Fibroblast of pulmonary artery (primary cell): ENCODE measurements around the gene ARL8A.

ENCODE experiments used
- DNase-seq: peaks from one replicate; pipeline ENCODE4 v3.0.0-alpha.2; 2010; ENCODE audit warnings: low read depth
- H3K4me3 ChIP-seq: replicated peaks from 2 replicates; pipeline ENCODE4 v1.5.1; 2011; ENCODE audit warnings: low read depth, mild to moderate bottlenecking, control low read depth, low read length, moderate library complexity
- TF ChIP-seq, protein P1 (sequence below): IDR thresholded peaks from 2 replicates; pipeline ENCODE4 v1.5.1; 2011; ENCODE audit warnings: mild to moderate bottlenecking, control low read depth, low read length, inconsistent platforms; ENCODE audit errors: missing control alignments

Gene ARL8A

GRCh38 chr1:202126426-202126825 lies 18.1 kb downstream of the ARL8A start:
- no peak overlapping the region for H3K4me3 ChIP-seq
- DNase-seq = no peak
- TF ChIP-seq, protein P1, sequence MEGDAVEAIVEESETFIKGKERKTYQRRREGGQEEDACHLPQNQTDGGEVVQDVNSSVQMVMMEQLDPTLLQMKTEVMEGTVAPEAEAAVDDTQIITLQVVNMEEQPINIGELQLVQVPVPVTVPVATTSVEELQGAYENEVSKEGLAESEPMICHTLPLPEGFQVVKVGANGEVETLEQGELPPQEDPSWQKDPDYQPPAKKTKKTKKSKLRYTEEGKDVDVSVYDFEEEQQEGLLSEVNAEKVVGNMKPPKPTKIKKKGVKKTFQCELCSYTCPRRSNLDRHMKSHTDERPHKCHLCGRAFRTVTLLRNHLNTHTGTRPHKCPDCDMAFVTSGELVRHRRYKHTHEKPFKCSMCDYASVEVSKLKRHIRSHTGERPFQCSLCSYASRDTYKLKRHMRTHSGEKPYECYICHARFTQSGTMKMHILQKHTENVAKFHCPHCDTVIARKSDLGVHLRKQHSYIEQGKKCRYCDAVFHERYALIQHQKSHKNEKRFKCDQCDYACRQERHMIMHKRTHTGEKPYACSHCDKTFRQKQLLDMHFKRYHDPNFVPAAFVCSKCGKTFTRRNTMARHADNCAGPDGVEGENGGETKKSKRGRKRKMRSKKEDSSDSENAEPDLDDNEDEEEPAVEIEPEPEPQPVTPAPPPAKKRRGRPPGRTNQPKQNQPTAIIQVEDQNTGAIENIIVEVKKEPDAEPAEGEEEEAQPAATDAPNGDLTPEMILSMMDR = no peak

GRCh38 chr1:202125611-202126010 lies 18.9 kb downstream of the ARL8A start:
- H3K4me3 ChIP-seq = no peak overlapping the region
- TF ChIP-seq, protein P1 = no peak
- no peak for DNase-seq

- TF ChIP-seq, protein P1 = no peak
- no peak overlapping the region for H3K4me3 ChIP-seq
- no peak for DNase-seq
These were observed 20.4 kb downstream of the ARL8A start for GRCh38 chr1:202124142-202124541.

- TF ChIP-seq, protein P1 = no peak
- no peak for DNase-seq
- no peak overlapping the region for H3K4me3 ChIP-seq
These were observed 21.2 kb downstream of the ARL8A start for GRCh38 chr1:202123336-202123813.

GRCh38 chr1:202122639-202123335 lies 21.8 kb downstream of the ARL8A start, which contains the start of gene GPR37L1:
Gene GPR37L1 (plus strand): TSS chr1:202122917. CDS start chr1:202122964, 47 bp downstream.
- H3K4me3 ChIP-seq = no peak within 1 kb of the TSS
- peak; percentile 53 for DNase-seq
- TF ChIP-seq, protein P1 = peak; percentile 52

DNA sequence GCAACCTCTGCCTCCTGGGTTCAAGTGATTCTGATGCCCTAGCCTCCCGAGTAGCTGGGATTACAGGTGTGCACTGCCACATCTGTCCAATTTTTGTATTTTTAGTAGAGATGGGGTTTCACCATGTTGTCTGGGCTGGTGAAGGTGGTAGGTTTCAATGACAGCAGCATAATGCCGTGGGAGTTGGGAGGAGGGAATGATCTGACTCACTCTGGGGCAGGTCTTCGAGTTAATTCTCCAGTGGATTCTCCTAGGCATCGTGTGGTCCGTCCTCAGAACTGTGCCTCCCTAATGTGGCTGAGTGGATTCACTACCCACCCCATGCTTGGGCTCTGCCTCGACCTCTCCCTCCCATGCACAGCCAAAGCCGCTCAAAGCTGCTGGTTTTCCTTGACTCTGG lies 23.5 kb downstream of the ARL8A start:
- no peak for DNase-seq
- no peak overlapping the region for H3K4me3 ChIP-seq
- TF ChIP-seq, protein P1 = no peak
